Parathyroid adenoma (tissue), 2 donors: ENCODE results near the gene TNXB.

ENCODE experiments used
- H2AFZ ChIP-seq: fragments of 300-600 bp; sonication (generic); one replicate; pipeline ENCODE4 v1.7.0; 2017; ENCODE audit warnings: antibody characterized with exemption, mild to moderate bottlenecking
- H3K27ac ChIP-seq: fragments of 300-600 bp; sonication (generic); one replicate; pipeline ENCODE4 v1.7.0; 2017
- H3K27me3 ChIP-seq: fragments of 300-600 bp; sonication (generic); one replicate; pipeline ENCODE4 v1.7.0; 2017; ENCODE audit warnings: low read length; ENCODE audit not compliant: control insufficient read depth, insufficient read depth
- H3K36me3 ChIP-seq: fragments of 300-600 bp; sonication (generic); one replicate; pipeline ENCODE4 v1.7.0; 2017; ENCODE audit warnings: low read length; ENCODE audit not compliant: control insufficient read depth, insufficient read depth
- H3K4me1 ChIP-seq: fragments of 300-600 bp; sonication (generic); one replicate; pipeline ENCODE4 v1.7.0; 2017; ENCODE audit warnings: control low read depth
- H3K4me2 ChIP-seq: fragments of 300-600 bp; sonication (generic); one replicate; pipeline ENCODE4 v1.7.0; 2017; ENCODE audit warnings: low read length
- H3K4me3 ChIP-seq: fragments of 300-600 bp; sonication (generic); one replicate; pipeline ENCODE4 v1.7.0; 2017; ENCODE audit warnings: low read depth, low read length
- H3K79me2 ChIP-seq: fragments of 300-600 bp; sonication (generic); one replicate; pipeline ENCODE4 v1.7.0; 2017; ENCODE audit warnings: control low read depth
- H3K9ac ChIP-seq: fragments of 300-600 bp; sonication (generic); one replicate; pipeline ENCODE4 v1.7.0; 2017; ENCODE audit warnings: mild to moderate bottlenecking
- H3K9me3 ChIP-seq: fragments of 300-600 bp; sonication (generic); one replicate; pipeline ENCODE4 v1.7.0; 2017; ENCODE audit warnings: low read length; ENCODE audit not compliant: control insufficient read depth
- CTCF ChIP-seq: fragments of 300-600 bp; sonication (generic); IDR thresholded peaks from one replicate; pipeline ENCODE4 v1.7.0; 2017; ENCODE audit warnings: antibody characterized with exemption, mild to moderate bottlenecking
- donor health status: primary hyperparathyroidism.

The TNXB gene

GRCh38 chr6:32116674-32117073 lies 7.5 kb upstream of the TNXB start:
- no peak overlapping the region for H3K9ac ChIP-seq
- H3K79me2 ChIP-seq, result no peaks in the 10 kb centered on the region
- no peak overlapping the region for H3K4me2 ChIP-seq
- no peak overlapping the region for H2AFZ ChIP-seq
- H3K27ac ChIP-seq, result no peak overlapping the region
- no peaks in the 10 kb centered on the region for H3K36me3 ChIP-seq
- H3K9me3 ChIP-seq, result no peaks in the 10 kb centered on the region
- no peaks in the 10 kb centered on the region for H3K4me1 ChIP-seq
- H3K4me3 ChIP-seq, result no peak overlapping the region
- no peaks in the 10 kb centered on the region for H3K27me3 ChIP-seq
- TF ChIP-seq CTCF, result peak; percentile 27

- Histone ChIP-seq H3K27ac (no peak overlapping the region), H3K36me3 (no peaks in the 10 kb centered on the region), H3K4me3 (no peak overlapping the region), H3K79me2 (no peaks in the 10 kb centered on the region), H3K4me1 (no peaks in the 10 kb centered on the region), H3K27me3 (no peaks in the 10 kb centered on the region), H3K9me3 (no peaks in the 10 kb centered on the region), H3K4me2 (no peak overlapping the region), H3K9ac (no peak overlapping the region), H2AFZ (no peak overlapping the region)
- no peak for TF ChIP-seq CTCF
Observed at GRCh38 chr6:32115623-32116022, 6.5 kb upstream of the TNXB start.

GRCh38 chr6:32114796-32115195 lies 5.7 kb upstream of the TNXB start:
- no peaks in the 10 kb centered on the region for H3K27me3 ChIP-seq
- H3K79me2 ChIP-seq, result no peaks in the 10 kb centered on the region
- no peak overlapping the region for H2AFZ ChIP-seq
- H3K4me3 ChIP-seq, result no peak overlapping the region
- H3K27ac ChIP-seq, result peak overlapping the region; percentile 8
- H3K36me3 ChIP-seq, result no peaks in the 10 kb centered on the region
- no peaks in the 10 kb centered on the region for H3K9me3 ChIP-seq
- no peak for TF ChIP-seq CTCF
- H3K9ac ChIP-seq, result no peak overlapping the region
- no peaks in the 10 kb centered on the region for H3K4me1 ChIP-seq
- H3K4me2 ChIP-seq, result no peak overlapping the region

GRCh38 chr6:32113386-32114352 lies 4.5 kb upstream of the TNXB start:
- H3K79me2 ChIP-seq, result no peaks in the 10 kb centered on the region
- H3K27me3 ChIP-seq, result no peaks in the 10 kb centered on the region
- no peaks in the 10 kb centered on the region for H3K4me1 ChIP-seq
- TF ChIP-seq CTCF, result peak; percentile 29
- H3K4me2 ChIP-seq, result no peak overlapping the region
- H2AFZ ChIP-seq, result no peak overlapping the region
- H3K9me3 ChIP-seq, result no peaks in the 10 kb centered on the region
- H3K9ac ChIP-seq, result no peak overlapping the region
- peak overlapping the region; percentile 66 for H3K27ac ChIP-seq
- H3K36me3 ChIP-seq, result no peaks in the 10 kb centered on the region
- no peak overlapping the region for H3K4me3 ChIP-seq
